ENCODE results near the gene SLC22A6. TPM values are rescaled to one million over a fixed set of nuclear protein-coding genes. Genes with fewer than 3 reads are reported as not detected.

Gene SLC22A6
- polyA plus RNA-seq (2013, experiment 1 of 2), result not detected
- not detected for polyA plus RNA-seq (2013, experiment 2 of 2)

- H2BK12ac ChIP-seq (ENCODE audit: low read length in 2 of 2), result no peak within 1 kb of the TSS
- H3K4me3 ChIP-seq (ENCODE audit: insufficient read depth in 1 of 2, low read depth in 1 of 2, low read length in 2 of 2), result no peak within 1 kb of the TSS
- H3K36me3 ChIP-seq (ENCODE audit: control insufficient read depth in 1 of 2, insufficient read depth in 2 of 2, low read depth in 1 of 2, low read length in 2 of 2), result no peaks in the 10 kb centered on the region
- no peak within 1 kb of the TSS for H4K91ac ChIP-seq (ENCODE audit: low read length)
- H3K23ac ChIP-seq (ENCODE audit: low read length in 2 of 2), result no peak within 1 kb of the TSS
- H3K9me3 ChIP-seq (ENCODE audit: control insufficient read depth, low read length), result no peaks in the 10 kb centered on the region
- no peak within 1 kb of the TSS for H3K14ac ChIP-seq (ENCODE audit: low read length in 2 of 2)
- no peak within 1 kb of the TSS for H3K27ac ChIP-seq (ENCODE audit: low read length, poor library complexity, severe bottlenecking)
- no peak for DNase-seq
- H2BK15ac ChIP-seq (ENCODE audit: low read depth, poor library complexity, severe bottlenecking), result no peak within 1 kb of the TSS
- no peak within 1 kb of the TSS for H3K4me2 ChIP-seq (ENCODE audit: low read length, poor library complexity, severe bottlenecking)
- H3K79me1 ChIP-seq (replicated peaks; ENCODE audit: low read length, poor library complexity, severe bottlenecking), result no peaks in the 10 kb centered on the region
- no peak within 1 kb of the TSS for H2AK5ac ChIP-seq (ENCODE audit: low read length, severe bottlenecking)
- H3K4me1 ChIP-seq (ENCODE audit: control insufficient read depth, insufficient read depth, low read depth, low read length), result no peaks in the 10 kb centered on the region
- no peak within 1 kb of the TSS for H3K4ac ChIP-seq (ENCODE audit: low read depth in 1 of 2, low read length in 2 of 2)
- H4K8ac ChIP-seq (ENCODE audit: low read length), result no peak within 1 kb of the TSS
- WGBS, result 79% methylated on average over 13 of the region's 14 CpGs
- no peak within 1 kb of the TSS for H3K9ac ChIP-seq (ENCODE audit: low read length)
- H3K18ac ChIP-seq (ENCODE audit: low read depth in 1 of 2, low read length in 2 of 2), result no peak within 1 kb of the TSS
- no peak within 1 kb of the TSS for H2AFZ ChIP-seq (ENCODE audit: low read depth, low read length)
- H3K27me3 ChIP-seq (ENCODE audit: control insufficient read depth in 1 of 2, insufficient read depth in 1 of 2, low read length in 2 of 2), result peaks cover 16 to 43% of the 10 kb centered on the region in 2 experiments
- no peak within 1 kb of the TSS for H2BK120ac ChIP-seq (ENCODE audit: low read depth, low read length)
- H2BK5ac ChIP-seq (ENCODE audit: low read depth, low read length, poor library complexity, severe bottlenecking), result no peak within 1 kb of the TSS
Observed at GRCh38 chr11:62984451-62984991, at the start of gene SLC22A6. Gene SLC22A6, minus strand, starts transcription at chr11:62984967. Its CDS starts 277 bp downstream, at chr11:62984690.

GRCh38 chr11:63032457-63032856, 47.7 kb upstream of the SLC22A6 start:
- Histone ChIP-seq H2BK12ac (ENCODE audit: low read length in 2 of 2) (no peak overlapping the region), H3K4me1 (ENCODE audit: control insufficient read depth, insufficient read depth, low read depth, low read length) (no peaks in the 10 kb centered on the region), H2AFZ (ENCODE audit: low read depth, low read length) (no peak overlapping the region), H3K36me3 (ENCODE audit: control insufficient read depth in 1 of 2, insufficient read depth in 2 of 2, low read depth in 1 of 2, low read length in 2 of 2) (no peaks in the 10 kb centered on the region), H3K18ac (ENCODE audit: low read depth in 1 of 2, low read length in 2 of 2) (no peak overlapping the region), H2BK5ac (ENCODE audit: low read depth, low read length, poor library complexity, severe bottlenecking) (no peak overlapping the region), H2BK120ac (ENCODE audit: low read depth, low read length) (no peak overlapping the region), H3K4me3 (ENCODE audit: insufficient read depth in 1 of 2, low read depth in 1 of 2, low read length in 2 of 2) (no peak overlapping the region), H3K9ac (ENCODE audit: low read length) (no peak overlapping the region), H4K8ac (ENCODE audit: low read length) (no peak overlapping the region), H2BK15ac (ENCODE audit: low read depth, poor library complexity, severe bottlenecking) (no peak overlapping the region), H3K27ac (ENCODE audit: low read length, poor library complexity, severe bottlenecking) (no peak overlapping the region), H4K91ac (ENCODE audit: low read length) (no peak overlapping the region), H3K4ac (ENCODE audit: low read depth in 1 of 2, low read length in 2 of 2) (no peak overlapping the region), H3K14ac (ENCODE audit: low read length in 2 of 2) (no peak overlapping the region), H3K9me3 (ENCODE audit: control insufficient read depth, low read length) (peaks cover 4% of the 10 kb centered on the region), H3K27me3 (ENCODE audit: control insufficient read depth in 1 of 2, insufficient read depth in 1 of 2, low read length in 2 of 2) (peaks cover 11 to 45% of the 10 kb centered on the region in 2 experiments), H3K23ac (ENCODE audit: low read length in 2 of 2) (no peak overlapping the region), H3K4me2 (ENCODE audit: low read length, poor library complexity, severe bottlenecking) (no peak overlapping the region), H2AK5ac (ENCODE audit: low read length, severe bottlenecking) (no peak overlapping the region), H3K79me1 (replicated peaks; ENCODE audit: low read length, poor library complexity, severe bottlenecking) (no peaks in the 10 kb centered on the region)
- no peak for DNase-seq
- 94% methylated on average over 4 of the region's 4 CpGs for WGBS

- H2AFZ ChIP-seq (ENCODE audit: low read depth, low read length), result no peak overlapping the region
- H3K23ac ChIP-seq (ENCODE audit: low read length in 2 of 2), result no peak overlapping the region
- H3K9ac ChIP-seq (ENCODE audit: low read length), result no peak overlapping the region
- peak; percentile 64 for DNase-seq
- no peaks in the 10 kb centered on the region for H3K79me1 ChIP-seq (replicated peaks; ENCODE audit: low read length, poor library complexity, severe bottlenecking)
- no peak overlapping the region for H2AK5ac ChIP-seq (ENCODE audit: low read length, severe bottlenecking)
- no peak overlapping the region for H2BK12ac ChIP-seq (ENCODE audit: low read length in 2 of 2)
- no peak overlapping the region for H3K18ac ChIP-seq (ENCODE audit: low read depth in 1 of 2, low read length in 2 of 2)
- peaks cover 40 to 41% of the 10 kb centered on the region in 2 experiments for H3K27me3 ChIP-seq (ENCODE audit: control insufficient read depth in 1 of 2, insufficient read depth in 1 of 2, low read length in 2 of 2)
- H2BK15ac ChIP-seq (ENCODE audit: low read depth, poor library complexity, severe bottlenecking), result no peak overlapping the region
- H3K4me1 ChIP-seq (ENCODE audit: control insufficient read depth, insufficient read depth, low read depth, low read length), result peaks cover 9% of the 10 kb centered on the region
- no peak overlapping the region for H4K91ac ChIP-seq (ENCODE audit: low read length)
- H2BK5ac ChIP-seq (ENCODE audit: low read depth, low read length, poor library complexity, severe bottlenecking), result no peak overlapping the region
- H3K4me3 ChIP-seq (ENCODE audit: insufficient read depth in 1 of 2, low read depth in 1 of 2, low read length in 2 of 2), result no peak overlapping the region
- H3K27ac ChIP-seq (ENCODE audit: low read length, poor library complexity, severe bottlenecking), result no peak overlapping the region
- H3K9me3 ChIP-seq (ENCODE audit: control insufficient read depth, low read length), result peaks cover 4% of the 10 kb centered on the region
- no peak overlapping the region for H2BK120ac ChIP-seq (ENCODE audit: low read depth, low read length)
- H3K36me3 ChIP-seq (ENCODE audit: control insufficient read depth in 1 of 2, insufficient read depth in 2 of 2, low read depth in 1 of 2, low read length in 2 of 2), result no peaks in the 10 kb centered on the region
- no peak overlapping the region for H3K14ac ChIP-seq (ENCODE audit: low read length in 2 of 2)
- H4K8ac ChIP-seq (ENCODE audit: low read length), result no peak overlapping the region
- no peak overlapping the region for H3K4ac ChIP-seq (ENCODE audit: low read depth in 1 of 2, low read length in 2 of 2)
- 27% methylated on average over 17 of the region's 19 CpGs for WGBS
- peak overlapping the region; percentile 53 for H3K4me2 ChIP-seq (ENCODE audit: low read length, poor library complexity, severe bottlenecking)
Observed at GRCh38 chr11:63023841-63024648, 39.3 kb upstream of the SLC22A6 start.

GRCh38 chr11:63023222-63023814, 38.6 kb upstream of the SLC22A6 start:
- Histone ChIP-seq H3K27me3 (ENCODE audit: control insufficient read depth in 1 of 2, insufficient read depth in 1 of 2, low read length in 2 of 2) (peaks cover 48% of the 10 kb centered on the region in 2 experiments), H2AFZ (ENCODE audit: low read depth, low read length) (no peak overlapping the region), H4K8ac (ENCODE audit: low read length) (no peak overlapping the region), H2BK15ac (ENCODE audit: low read depth, poor library complexity, severe bottlenecking) (no peak overlapping the region), H3K23ac (ENCODE audit: low read length in 2 of 2) (no peak overlapping the region), H3K18ac (ENCODE audit: low read depth in 1 of 2, low read length in 2 of 2) (no peak overlapping the region), H2BK5ac (ENCODE audit: low read depth, low read length, poor library complexity, severe bottlenecking) (no peak overlapping the region), H4K91ac (ENCODE audit: low read length) (no peak overlapping the region), H3K36me3 (ENCODE audit: control insufficient read depth in 1 of 2, insufficient read depth in 2 of 2, low read depth in 1 of 2, low read length in 2 of 2) (no peaks in the 10 kb centered on the region), H2AK5ac (ENCODE audit: low read length, severe bottlenecking) (no peak overlapping the region), H3K27ac (ENCODE audit: low read length, poor library complexity, severe bottlenecking) (no peak overlapping the region), H3K4ac (ENCODE audit: low read depth in 1 of 2, low read length in 2 of 2) (no peak overlapping the region), H3K4me2 (ENCODE audit: low read length, poor library complexity, severe bottlenecking) (peak overlapping the region; percentile 53), H3K9ac (ENCODE audit: low read length) (no peak overlapping the region), H3K9me3 (ENCODE audit: control insufficient read depth, low read length) (no peaks in the 10 kb centered on the region), H3K14ac (ENCODE audit: low read length in 2 of 2) (no peak overlapping the region), H2BK120ac (ENCODE audit: low read depth, low read length) (no peak overlapping the region), H2BK12ac (ENCODE audit: low read length in 2 of 2) (no peak overlapping the region), H3K79me1 (replicated peaks; ENCODE audit: low read length, poor library complexity, severe bottlenecking) (no peaks in the 10 kb centered on the region), H3K4me1 (ENCODE audit: control insufficient read depth, insufficient read depth, low read depth, low read length) (peaks cover 9% of the 10 kb centered on the region), H3K4me3 (ENCODE audit: insufficient read depth in 1 of 2, low read depth in 1 of 2, low read length in 2 of 2) (peak overlapping the region in 1 of 2 experiments; percentile 3)
- DNase-seq, result no peak
- WGBS, result 84% methylated on average over 11 of the region's 11 CpGs

Measured in mesenchymal stem cell (in vitro differentiated cells and primary cell).